ENCODE data around the gene POLDIP3.
A peak's percentile ranks its signal among the peaks of the same experiment; 100 is the strongest.

- 0 out of 2 replicates have a peak, but pooled peaks have one; percentile 30 for TF ChIP-seq POLR2A (IDR thresholded peaks at IDR 0.05; ENCODE audit: low read depth, low read length)
- TF ChIP-seq POLR2AphosphoS5 (IDR thresholded peaks at IDR 0.05; ENCODE audit: low read depth, low read length) = no peak
- no peak for TF ChIP-seq POU2F2 (IDR thresholded peaks at IDR 0.05; ENCODE audit: low read depth, low read length)
Observed at GRCh38 chr22:42562684-42563083, 52.0 kb downstream of the POLDIP3 start.

All from GM12891 (cell line).